ENCODE results near the gene C12orf56.

The C12orf56 gene

GRCh38 chr12:64404470-64405256 is 14.1 kb upstream of the C12orf56 start:
- DNase-seq (ENCODE audit: low read depth), result peak; percentile 66
- H3K4me3 ChIP-seq (ENCODE audit: low read length), result peak overlapping the region; percentile 90
- TF ChIP-seq, protein P1, sequence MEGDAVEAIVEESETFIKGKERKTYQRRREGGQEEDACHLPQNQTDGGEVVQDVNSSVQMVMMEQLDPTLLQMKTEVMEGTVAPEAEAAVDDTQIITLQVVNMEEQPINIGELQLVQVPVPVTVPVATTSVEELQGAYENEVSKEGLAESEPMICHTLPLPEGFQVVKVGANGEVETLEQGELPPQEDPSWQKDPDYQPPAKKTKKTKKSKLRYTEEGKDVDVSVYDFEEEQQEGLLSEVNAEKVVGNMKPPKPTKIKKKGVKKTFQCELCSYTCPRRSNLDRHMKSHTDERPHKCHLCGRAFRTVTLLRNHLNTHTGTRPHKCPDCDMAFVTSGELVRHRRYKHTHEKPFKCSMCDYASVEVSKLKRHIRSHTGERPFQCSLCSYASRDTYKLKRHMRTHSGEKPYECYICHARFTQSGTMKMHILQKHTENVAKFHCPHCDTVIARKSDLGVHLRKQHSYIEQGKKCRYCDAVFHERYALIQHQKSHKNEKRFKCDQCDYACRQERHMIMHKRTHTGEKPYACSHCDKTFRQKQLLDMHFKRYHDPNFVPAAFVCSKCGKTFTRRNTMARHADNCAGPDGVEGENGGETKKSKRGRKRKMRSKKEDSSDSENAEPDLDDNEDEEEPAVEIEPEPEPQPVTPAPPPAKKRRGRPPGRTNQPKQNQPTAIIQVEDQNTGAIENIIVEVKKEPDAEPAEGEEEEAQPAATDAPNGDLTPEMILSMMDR (IDR thresholded peaks at IDR 0.05; ENCODE audit: insufficient read depth, low read depth, low read length, missing control alignments), result no peak

DNA sequence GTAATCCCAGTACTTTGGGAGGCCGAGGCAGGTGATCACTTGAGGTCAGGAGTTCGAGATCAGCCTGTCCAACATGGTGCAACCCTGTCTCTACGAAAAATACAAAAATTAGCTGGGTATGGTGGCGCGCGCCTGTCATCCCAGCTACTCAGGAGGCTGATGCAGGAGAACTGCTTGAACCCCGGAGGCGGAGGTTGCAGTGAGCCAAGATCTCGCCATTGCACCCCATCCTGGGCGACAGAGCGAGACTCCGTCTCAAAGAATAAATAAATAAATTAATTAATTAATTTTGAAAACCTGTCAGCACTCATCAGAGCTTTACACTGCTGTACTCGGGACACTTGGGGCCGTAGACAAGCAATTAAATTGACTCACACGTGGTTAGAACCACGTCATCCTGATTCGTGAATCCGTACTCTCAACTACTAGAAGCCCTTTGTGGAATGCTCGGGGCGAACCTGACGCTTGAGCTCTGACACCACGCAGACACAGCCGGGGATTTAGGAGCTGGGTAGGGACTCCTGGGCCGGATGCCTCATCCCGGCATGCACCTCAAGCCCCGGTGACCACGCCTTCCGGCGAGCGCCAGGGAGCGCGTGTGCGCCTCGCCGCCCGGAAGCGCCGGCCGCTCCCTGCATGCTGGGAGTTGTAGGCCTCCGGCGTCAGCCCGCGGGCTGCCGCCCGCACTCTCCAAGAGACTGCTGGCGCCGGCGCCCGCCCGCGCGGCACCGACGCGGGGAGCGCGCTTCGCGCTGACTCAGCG is 13.3 kb upstream of the C12orf56 start, which contains the start of gene XPOT:
XPOT (plus strand) TSS at position 686 of the 763 bp plus-strand sequence. CDS start 5,644 bp downstream, outside the sequence.
- H3K4me3 ChIP-seq (ENCODE audit: low read length), result peak within 1 kb of the TSS; percentile 90
- peak; percentile 99 for DNase-seq (ENCODE audit: low read depth)
- TF ChIP-seq, protein P1 (IDR thresholded peaks at IDR 0.05; ENCODE audit: insufficient read depth, low read depth, low read length, missing control alignments), result no peak

- no peak for DNase-seq (ENCODE audit: low read depth)
- TF ChIP-seq, protein P1 (IDR thresholded peaks at IDR 0.05; ENCODE audit: insufficient read depth, low read depth, low read length, missing control alignments), result no peak
- no peak overlapping the region for H3K4me3 ChIP-seq (ENCODE audit: low read length)
These were observed 11.6 kb upstream of the C12orf56 start for GRCh38 chr12:64402181-64402580.

- TF ChIP-seq, protein P1 (IDR thresholded peaks at IDR 0.05; ENCODE audit: insufficient read depth, low read depth, low read length, missing control alignments), result no peak
- no peak overlapping the region for H3K4me3 ChIP-seq (ENCODE audit: low read length)
- DNase-seq (ENCODE audit: low read depth), result peak; percentile 56
These were observed 9.5 kb upstream of the C12orf56 start for GRCh38 chr12:64400041-64400440.

- no peak overlapping the region for H3K4me3 ChIP-seq (ENCODE audit: low read length)
- TF ChIP-seq, protein P1 (IDR thresholded peaks at IDR 0.05; ENCODE audit: insufficient read depth, low read depth, low read length, missing control alignments), result no peak
- DNase-seq (ENCODE audit: low read depth), result no peak
These were observed 5.2 kb upstream of the C12orf56 start for GRCh38 chr12:64395739-64396138.

- TF ChIP-seq, protein P1 (IDR thresholded peaks at IDR 0.05; ENCODE audit: insufficient read depth, low read depth, low read length, missing control alignments), result peak; percentile 43
- peak; percentile 64 for DNase-seq (ENCODE audit: low read depth)
- no peak overlapping the region for H3K4me3 ChIP-seq (ENCODE audit: low read length)
These were observed 1.7 kb upstream of the C12orf56 start for GRCh38 chr12:64392221-64392620.

All from epithelial cell of esophagus (primary cell).